ENCODE results near the gene SLC36A4. TPM values are rescaled to one million over a fixed set of nuclear protein-coding genes. Genes with fewer than 3 reads are reported as not detected.
"Not testable (repeated sequence)": the region's sequence is repeated elsewhere in the genome, so short reads cannot be mapped to it uniquely, and the experiment has no call there.

Gene SLC36A4
- total RNA-seq, 2 experiments from 2014 or later, result 15.9 to 16.4 TPM

DNA sequence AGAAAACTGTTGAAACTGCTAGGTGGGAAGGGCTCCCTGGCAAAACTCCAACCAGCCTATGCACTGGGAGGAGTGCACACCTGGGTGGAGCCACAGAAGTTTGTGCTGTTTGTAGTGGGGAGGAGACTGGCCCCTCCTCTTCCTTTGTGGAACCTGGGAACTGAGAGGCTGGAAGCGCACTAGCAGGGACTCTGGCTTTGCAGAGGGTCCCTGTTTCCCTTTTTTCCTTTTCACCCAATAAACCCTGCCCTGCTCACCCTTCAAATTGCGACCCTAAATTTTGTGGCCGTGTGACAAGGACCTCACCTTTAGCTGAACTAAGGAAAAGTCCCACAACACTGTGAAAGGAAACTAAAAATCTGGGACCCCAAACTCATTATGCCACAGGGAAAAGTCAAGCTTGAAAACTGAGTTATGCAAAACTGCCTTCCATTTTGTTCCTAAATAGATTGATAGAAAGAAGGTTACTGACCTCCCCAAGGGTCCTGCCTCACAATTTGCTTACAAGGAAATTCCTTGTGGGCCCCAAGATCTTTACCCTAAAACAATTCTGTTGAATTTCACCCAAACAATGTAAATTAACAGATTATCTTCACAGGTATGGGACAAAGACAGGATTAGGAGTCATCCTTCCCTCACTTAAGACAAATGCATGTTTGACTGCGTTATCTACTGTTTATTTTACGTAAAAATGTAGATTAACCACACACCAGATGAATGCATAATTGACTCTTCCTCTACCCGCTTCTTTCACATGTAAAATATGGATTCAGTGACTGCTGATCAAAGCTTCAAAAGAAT is 81.0 kb downstream of the SLC36A4 start:
- CTCF ChIA-PET, result no interaction called here
- no peak overlapping the region for H3K4me3 ChIP-seq (ENCODE audit: low read length)
- no peak overlapping the region for H3K27ac Mint-ChIP-seq
- POLR2A ChIA-PET, result no interaction called here
- H3K4me1 Mint-ChIP-seq (ENCODE audit: low read depth), result no peaks in the 10 kb centered on the region
- H3K4me3 Mint-ChIP-seq, result no peak overlapping the region
- ATAC-seq (ENCODE audit: poor library complexity) (no peak), DNase-seq (no peak)
- H3K4me1 ChIP-seq (ENCODE audit: insufficient read depth, low read length), result no peaks in the 10 kb centered on the region
- intact Hi-C loops (cut with DNase I, micrococcal nuclease), result no loop called here
- H3K36me3 Mint-ChIP-seq (ENCODE audit: low read depth), result no peaks in the 10 kb centered on the region
- H3K27me3 Mint-ChIP-seq, result peaks cover 34% of the 10 kb centered on the region
- H3K9me3 ChIP-seq (ENCODE audit: control insufficient read depth in 1 of 2, insufficient read depth in 1 of 2, low read length in 2 of 2), result no peaks in the 10 kb centered on the region
- H3K36me3 ChIP-seq (ENCODE audit: insufficient read depth, low read length), result no peaks in the 10 kb centered on the region
- peaks cover 0 to 5% of the 10 kb centered on the region in 2 experiments for H3K27me3 ChIP-seq (ENCODE audit: control insufficient read depth in 1 of 2, insufficient read depth in 2 of 2, low read length in 2 of 2)
- H3K9me3 Mint-ChIP-seq, result no peaks in the 10 kb centered on the region
- H3K27ac ChIP-seq (ENCODE audit: low read depth in 1 of 2, low read length in 2 of 2), result no peak overlapping the region
- TF ChIP-seq, protein P1, sequence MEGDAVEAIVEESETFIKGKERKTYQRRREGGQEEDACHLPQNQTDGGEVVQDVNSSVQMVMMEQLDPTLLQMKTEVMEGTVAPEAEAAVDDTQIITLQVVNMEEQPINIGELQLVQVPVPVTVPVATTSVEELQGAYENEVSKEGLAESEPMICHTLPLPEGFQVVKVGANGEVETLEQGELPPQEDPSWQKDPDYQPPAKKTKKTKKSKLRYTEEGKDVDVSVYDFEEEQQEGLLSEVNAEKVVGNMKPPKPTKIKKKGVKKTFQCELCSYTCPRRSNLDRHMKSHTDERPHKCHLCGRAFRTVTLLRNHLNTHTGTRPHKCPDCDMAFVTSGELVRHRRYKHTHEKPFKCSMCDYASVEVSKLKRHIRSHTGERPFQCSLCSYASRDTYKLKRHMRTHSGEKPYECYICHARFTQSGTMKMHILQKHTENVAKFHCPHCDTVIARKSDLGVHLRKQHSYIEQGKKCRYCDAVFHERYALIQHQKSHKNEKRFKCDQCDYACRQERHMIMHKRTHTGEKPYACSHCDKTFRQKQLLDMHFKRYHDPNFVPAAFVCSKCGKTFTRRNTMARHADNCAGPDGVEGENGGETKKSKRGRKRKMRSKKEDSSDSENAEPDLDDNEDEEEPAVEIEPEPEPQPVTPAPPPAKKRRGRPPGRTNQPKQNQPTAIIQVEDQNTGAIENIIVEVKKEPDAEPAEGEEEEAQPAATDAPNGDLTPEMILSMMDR (IDR thresholded peaks at IDR 0.05), result no peak

DNA sequence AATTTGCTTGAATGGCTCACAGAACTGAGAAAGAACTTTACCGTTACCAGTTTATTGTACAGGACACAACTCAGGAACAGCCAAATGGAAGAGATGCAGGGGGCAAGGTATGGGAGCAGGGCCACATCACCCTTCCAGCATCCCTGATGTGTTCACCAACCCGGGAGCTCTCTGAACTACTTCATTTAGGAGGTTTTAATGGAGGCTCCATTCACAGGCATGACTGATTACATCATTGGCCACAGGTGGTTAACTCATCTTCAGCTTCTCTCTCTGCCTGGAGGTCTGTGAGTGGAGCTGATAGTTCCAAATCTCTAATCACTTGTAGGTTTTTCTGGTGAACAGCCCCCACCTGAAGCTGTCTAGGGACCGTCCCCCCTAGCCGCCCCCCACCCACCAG is 83.5 kb downstream of the SLC36A4 start:
- ChIA-PET CTCF (no interaction called here), POLR2A (no interaction called here)
- DNase-seq (no peak), ATAC-seq (ENCODE audit: poor library complexity) (no peak)
- no peak overlapping the region for H3K4me3 Mint-ChIP-seq
- Histone ChIP-seq H3K27me3 (ENCODE audit: control insufficient read depth in 1 of 2, insufficient read depth in 2 of 2, low read length in 2 of 2) (peaks cover 0 to 5% of the 10 kb centered on the region in 2 experiments), H3K27ac (ENCODE audit: low read depth in 1 of 2, low read length in 2 of 2) (no peak overlapping the region), H3K4me1 (ENCODE audit: insufficient read depth, low read length) (no peaks in the 10 kb centered on the region), H3K4me3 (ENCODE audit: low read length) (no peak overlapping the region), H3K36me3 (ENCODE audit: insufficient read depth, low read length) (no peaks in the 10 kb centered on the region), H3K9me3 (ENCODE audit: control insufficient read depth in 1 of 2, insufficient read depth in 1 of 2, low read length in 2 of 2) (no peaks in the 10 kb centered on the region)
- intact Hi-C loops (cut with DNase I, micrococcal nuclease), result no loop called here
- H3K4me1 Mint-ChIP-seq (ENCODE audit: low read depth), result no peaks in the 10 kb centered on the region
- H3K27ac Mint-ChIP-seq, result no peak overlapping the region
- peaks cover 35% of the 10 kb centered on the region for H3K27me3 Mint-ChIP-seq
- H3K9me3 Mint-ChIP-seq, result no peaks in the 10 kb centered on the region
- no peaks in the 10 kb centered on the region for H3K36me3 Mint-ChIP-seq (ENCODE audit: low read depth)
- TF ChIP-seq, protein P1 (IDR thresholded peaks at IDR 0.05), result no peak

DNA sequence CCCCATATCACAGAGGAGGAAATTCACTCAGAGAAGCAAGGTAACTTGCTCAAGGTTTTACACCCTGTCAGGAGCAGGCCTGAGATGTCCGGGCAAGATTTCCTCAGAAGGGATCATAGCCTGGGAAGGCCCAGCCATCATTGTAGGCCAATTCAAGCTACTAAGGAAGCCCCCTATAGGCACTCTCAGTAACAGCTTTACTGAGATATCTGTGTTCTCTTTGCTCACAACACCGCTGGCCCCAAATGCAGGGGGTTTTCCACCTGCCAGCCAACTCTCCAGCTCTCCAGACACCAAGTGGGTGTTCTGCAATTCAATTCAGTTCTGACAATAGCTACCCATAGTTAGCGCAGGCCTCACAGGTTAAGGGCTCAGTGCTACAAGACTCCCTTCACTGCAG is 84.0 kb downstream of the SLC36A4 start:
- Mint-ChIP-seq H3K9me3 (no peaks in the 10 kb centered on the region), H3K27ac (no peak overlapping the region), H3K36me3 (ENCODE audit: low read depth) (no peaks in the 10 kb centered on the region), H3K4me3 (no peak overlapping the region), H3K4me1 (ENCODE audit: low read depth) (no peaks in the 10 kb centered on the region), H3K27me3 (peaks cover 33% of the 10 kb centered on the region)
- CTCF ChIA-PET, result no interaction called here
- H3K4me3 ChIP-seq (ENCODE audit: low read length), result no peak overlapping the region
- no peaks in the 10 kb centered on the region for H3K4me1 ChIP-seq (ENCODE audit: insufficient read depth, low read length)
- no peak overlapping the region for H3K27ac ChIP-seq (ENCODE audit: low read depth in 1 of 2, low read length in 2 of 2)
- peaks cover 0 to 5% of the 10 kb centered on the region in 2 experiments for H3K27me3 ChIP-seq (ENCODE audit: control insufficient read depth in 1 of 2, insufficient read depth in 2 of 2, low read length in 2 of 2)
- H3K9me3 ChIP-seq (ENCODE audit: control insufficient read depth in 1 of 2, insufficient read depth in 1 of 2, low read length in 2 of 2), result no peaks in the 10 kb centered on the region
- ATAC-seq (ENCODE audit: poor library complexity), result no peak
- intact Hi-C loops (cut with DNase I, micrococcal nuclease), result no loop called here
- no peaks in the 10 kb centered on the region for H3K36me3 ChIP-seq (ENCODE audit: insufficient read depth, low read length)
- POLR2A ChIA-PET, result no interaction called here
- TF ChIP-seq, protein P1 (IDR thresholded peaks at IDR 0.05), result no peak
- DNase-seq, result no peak

DNA sequence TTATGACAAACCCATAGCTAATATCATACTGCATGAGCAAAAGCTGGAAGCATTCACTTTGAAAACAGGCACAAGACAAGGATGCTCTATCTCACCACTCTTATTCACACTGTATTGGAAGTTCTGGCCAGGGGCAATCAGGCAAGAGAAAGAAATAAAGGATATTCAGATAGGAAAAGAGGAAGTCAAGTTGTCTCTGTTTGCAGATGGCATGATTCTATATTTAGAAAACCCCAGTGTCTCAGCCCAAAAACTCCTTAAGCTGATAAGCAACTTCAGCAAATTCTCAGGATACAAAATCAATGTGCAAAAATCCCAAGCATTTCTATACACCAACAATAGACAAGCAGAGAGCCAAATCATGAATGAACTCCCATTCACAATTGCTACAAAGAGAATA is 86.6 kb downstream of the SLC36A4 start:
- H3K27me3 ChIP-seq (ENCODE audit: control insufficient read depth in 1 of 2, insufficient read depth in 2 of 2, low read length in 2 of 2); POLR2A ChIA-PET; H3K27ac ChIP-seq (ENCODE audit: low read depth in 1 of 2, low read length in 2 of 2); H3K9me3 Mint-ChIP-seq; DNase-seq; H3K9me3 ChIP-seq (ENCODE audit: control insufficient read depth in 1 of 2, insufficient read depth in 1 of 2, low read length in 2 of 2); H3K36me3 Mint-ChIP-seq (ENCODE audit: low read depth); H3K4me3 Mint-ChIP-seq; H3K4me1 Mint-ChIP-seq (ENCODE audit: low read depth); H3K4me1 ChIP-seq (ENCODE audit: insufficient read depth, low read length); H3K36me3 ChIP-seq (ENCODE audit: insufficient read depth, low read length); CTCF ChIA-PET; H3K4me3 ChIP-seq (ENCODE audit: low read length); H3K27ac Mint-ChIP-seq; ATAC-seq (ENCODE audit: poor library complexity); intact Hi-C loops (cut with DNase I, micrococcal nuclease): not testable (repeated sequence)
- H3K27me3 Mint-ChIP-seq, result peaks cover 18% of the 10 kb centered on the region
